ENCODE measurements around the gene BDH1. TPM values are rescaled to one million over a fixed set of nuclear protein-coding genes. Genes with fewer than 3 reads are reported as not detected.
"Not testable (repeated sequence)": the region's sequence is repeated elsewhere in the genome, so short reads cannot be mapped to it uniquely, and the experiment has no call there.

BDH1 gene
- total and polyA plus RNA-seq, 7 donors = 2.3 to 138 (median 16.8) TPM

DNA sequence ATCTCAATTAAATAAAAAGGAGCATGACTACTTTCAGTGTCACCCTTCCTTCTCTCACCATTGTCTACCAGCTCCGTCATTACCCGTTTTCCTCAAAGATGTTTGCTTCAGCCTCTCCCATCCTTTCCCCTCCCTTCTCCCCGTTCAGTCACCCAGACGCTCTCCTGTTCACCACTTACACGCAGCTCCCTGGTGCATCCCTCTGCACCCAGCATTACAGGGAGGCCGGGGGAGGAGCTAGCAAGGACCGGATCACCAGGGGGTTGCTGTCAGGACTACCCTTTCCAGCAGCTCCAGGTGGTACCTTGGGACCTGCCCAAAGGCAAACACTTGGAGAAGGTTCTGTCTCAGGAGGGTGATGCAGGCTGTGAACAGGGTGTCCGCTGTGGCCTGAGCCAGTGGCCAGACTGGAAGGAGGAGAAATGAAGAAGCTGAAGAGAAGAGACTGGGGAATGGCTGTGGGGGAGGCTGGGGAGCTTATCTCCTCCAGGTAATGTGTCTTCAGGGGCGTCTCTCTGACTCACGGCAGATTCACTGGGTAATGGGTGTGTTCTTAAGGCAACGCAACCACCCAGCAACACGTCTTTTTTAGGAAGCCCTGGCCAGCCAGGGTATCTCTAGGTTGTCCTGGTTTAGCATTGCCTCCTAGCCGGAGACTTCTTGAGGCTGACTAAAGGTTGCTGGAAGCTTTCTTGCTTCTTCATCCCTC is 21.8 kb upstream of the BDH1 start:
- no peaks in the 10 kb centered on the region for H3K4me1 ChIP-seq
- no peak for DNase-seq
- H3K4me3 ChIP-seq = no peak overlapping the region
- intact Hi-C loops (cut with DNase I) = no loop called here
- H3K9me3 ChIP-seq = no peaks in the 10 kb centered on the region
- H3K27me3 ChIP-seq = no peaks in the 10 kb centered on the region
- TF ChIP-seq POLR2AphosphoS5 (IDR thresholded peaks at IDR 0.05) (no peak), CTCF (IDR thresholded peaks at IDR 0.05) (no peak), POLR2A (IDR thresholded peaks at IDR 0.05) (no peak), EP300 (IDR thresholded peaks at IDR 0.05) (no peak)
- H3K36me3 ChIP-seq = peaks cover 0 to 7% (median 0%) of the 10 kb centered on the region in 4 donors
- H3K27ac ChIP-seq = no peak overlapping the region
- 93 to 95% methylated on average over 13 of the region's 13 CpGs for WGBS, 2 donors

DNA sequence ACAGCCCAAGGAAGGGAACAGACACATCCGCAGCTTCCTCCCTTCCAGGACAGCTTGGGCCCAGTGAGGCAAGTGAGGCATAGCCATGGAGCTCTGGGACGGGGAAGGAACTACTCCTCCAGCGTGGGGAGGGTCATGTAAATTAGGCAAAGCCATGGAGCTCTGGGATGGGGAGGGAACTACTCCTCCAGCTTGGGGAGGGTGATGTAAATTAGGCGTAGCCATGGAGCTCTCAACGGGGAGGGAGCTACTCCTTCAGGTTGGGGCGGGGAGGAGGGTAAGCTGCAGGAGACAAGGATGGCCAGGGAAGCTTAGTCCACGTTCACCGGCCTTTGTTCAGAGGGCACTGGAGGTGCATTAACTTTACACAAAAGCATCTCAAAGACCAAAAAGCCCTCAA is 21.1 kb upstream of the BDH1 start:
- 91 to 94% methylated on average over 8 of the region's 8 CpGs for whole genome bisulfite sequencing, 2 donors
- intact Hi-C loops (cut with DNase I) = no loop called here
- DNase-seq = no peak
- TF ChIP-seq EP300 (IDR thresholded peaks at IDR 0.05) (no peak), POLR2AphosphoS5 (IDR thresholded peaks at IDR 0.05) (no peak), CTCF (IDR thresholded peaks at IDR 0.05) (no peak), POLR2A (IDR thresholded peaks at IDR 0.05) (no peak)
- H3K36me3 ChIP-seq = peaks cover 0 to 7% (median 0%) of the 10 kb centered on the region in 4 donors
- no peaks in the 10 kb centered on the region for H3K27me3 ChIP-seq
- no peaks in the 10 kb centered on the region for H3K9me3 ChIP-seq
- no peak overlapping the region for H3K4me3 ChIP-seq
- no peaks in the 10 kb centered on the region for H3K4me1 ChIP-seq
- no peak overlapping the region for H3K27ac ChIP-seq

DNA sequence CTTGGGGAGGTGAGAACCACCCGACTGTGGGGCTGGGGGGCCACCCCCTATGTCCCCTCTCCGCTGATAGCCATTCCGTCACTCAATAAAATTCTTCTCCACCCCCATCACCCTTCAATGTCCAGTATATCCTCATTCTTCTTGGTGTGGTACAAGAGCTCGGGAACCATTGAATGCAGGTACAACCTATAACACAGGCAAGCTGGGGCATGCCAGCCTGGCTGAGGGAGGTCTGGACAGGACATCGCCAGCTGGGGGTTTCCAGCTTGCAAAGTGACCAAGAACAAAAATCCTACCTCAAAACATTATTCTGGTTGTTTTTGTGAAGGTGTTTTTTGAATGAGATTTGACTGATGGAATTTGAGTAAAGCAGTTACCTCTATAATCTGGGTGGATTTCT is 19.6 kb upstream of the BDH1 start:
- DNase-seq = no peak
- Histone ChIP-seq H3K27ac (no peak overlapping the region), H3K4me1 (no peaks in the 10 kb centered on the region), H3K27me3 (peaks cover 0 to 4% (median 0%) of the 10 kb centered on the region in 3 donors), H3K4me3 (no peak overlapping the region), H3K9me3 (no peaks in the 10 kb centered on the region), H3K36me3 (peaks cover 0 to 7% (median 0%) of the 10 kb centered on the region in 4 donors)
- TF ChIP-seq EP300 (IDR thresholded peaks at IDR 0.05) = no peak
- TF ChIP-seq CTCF (IDR thresholded peaks at IDR 0.05) = no peak
- TF ChIP-seq POLR2A (IDR thresholded peaks at IDR 0.05) = no peak
- TF ChIP-seq POLR2AphosphoS5 (IDR thresholded peaks at IDR 0.05) = no peak
- 92 to 95% methylated on average over 5 of the region's 5 CpGs for WGBS, 2 donors
- intact Hi-C loops (cut with DNase I) = no loop called here

GRCh38 chr3:197574396-197574991 is 18.7 kb upstream of the BDH1 start:
- H3K27ac ChIP-seq; intact Hi-C loops (cut with DNase I); DNase-seq; H3K4me1 ChIP-seq; H3K36me3 ChIP-seq; H3K4me3 ChIP-seq; H3K9me3 ChIP-seq: not testable (repeated sequence)
- 46 to 80% methylated on average over 4 of the region's 4 CpGs for WGBS, 2 donors
- H3K27me3 ChIP-seq = peaks cover 0 to 13% (median 0%) of the 10 kb centered on the region in 3 donors

GRCh38 chr3:197573048-197573767 is 17.4 kb upstream of the BDH1 start:
- Histone ChIP-seq H3K36me3 (peaks cover 0 to 7% (median 0%) of the 10 kb centered on the region in 4 donors), H3K27ac (no peak overlapping the region), H3K4me1 (no peaks in the 10 kb centered on the region), H3K27me3 (peaks cover 0 to 24% (median 0%) of the 10 kb centered on the region in 3 donors), H3K4me3 (no peak overlapping the region), H3K9me3 (no peaks in the 10 kb centered on the region)
- DNase-seq = no peak
- intact Hi-C loops (cut with DNase I) = no loop called here
- WGBS, 2 donors = 86 to 88% methylated on average over 6 of the region's 6 CpGs
- no peak for TF ChIP-seq EP300 (IDR thresholded peaks at IDR 0.05)

DNA sequence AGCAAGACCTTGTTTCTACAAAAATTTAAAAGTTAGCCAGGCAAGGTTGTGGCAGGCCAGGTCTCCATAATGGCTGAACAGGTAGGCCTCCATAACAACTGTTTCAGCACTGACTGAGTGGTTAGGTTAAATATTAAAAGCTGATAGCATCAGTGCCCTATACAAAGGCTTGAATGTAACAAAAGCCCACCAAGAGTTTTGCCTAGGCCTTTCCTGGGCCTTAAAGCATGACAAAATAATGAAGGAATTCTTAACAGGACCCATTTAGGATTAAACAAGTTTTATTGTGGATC is 16.1 kb upstream of the BDH1 start:
- H3K27ac ChIP-seq, H3K4me3 ChIP-seq, DNase-seq: not testable (repeated sequence)

GRCh38 chr3:197571074-197571879 is 15.5 kb upstream of the BDH1 start:
- peaks cover 0 to 29% (median 5%) of the 10 kb centered on the region in 3 donors for H3K27me3 ChIP-seq
- WGBS, 2 donors = 75 to 82% methylated on average over 4 of the region's 4 CpGs
- H3K27ac ChIP-seq; H3K9me3 ChIP-seq; DNase-seq; H3K4me3 ChIP-seq; H3K4me1 ChIP-seq; H3K36me3 ChIP-seq; intact Hi-C loops (cut with DNase I): not testable (repeated sequence)

More for the DNA sequence above, 16.1 kb upstream of the BDH1 start:
- H3K4me1 ChIP-seq; H3K9me3 ChIP-seq; intact Hi-C loops (cut with DNase I); H3K36me3 ChIP-seq: not testable (repeated sequence)
- peaks cover 0 to 29% (median 5%) of the 10 kb centered on the region in 3 donors for H3K27me3 ChIP-seq

DNA sequence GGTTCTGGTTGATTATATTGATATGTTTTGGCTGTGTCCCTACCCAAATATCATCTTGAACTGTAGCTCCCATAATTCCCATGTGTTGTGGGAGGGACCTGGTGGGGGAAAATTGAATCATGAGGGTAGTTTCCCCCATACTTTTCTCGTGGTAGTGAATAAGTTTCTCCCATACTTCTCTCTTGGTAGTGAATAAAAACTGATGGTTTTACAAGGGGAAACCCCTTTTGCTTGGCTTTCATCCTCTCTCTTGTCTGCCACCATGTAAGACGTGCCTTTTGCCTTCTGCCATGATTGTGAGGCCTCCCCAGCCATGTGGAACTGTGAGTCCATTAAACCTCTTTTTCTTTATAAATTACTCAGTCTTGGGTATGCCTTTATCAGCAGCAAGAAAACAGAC is 13.7 kb upstream of the BDH1 start:
- H3K27ac ChIP-seq; H3K4me3 ChIP-seq; H3K9me3 ChIP-seq; H3K36me3 ChIP-seq; H3K4me1 ChIP-seq; intact Hi-C loops (cut with DNase I); DNase-seq: not testable (repeated sequence)
- 77 to 83% methylated on average over 2 of the region's 2 CpGs for WGBS, 2 donors
- peaks cover 0 to 29% (median 5%) of the 10 kb centered on the region in 3 donors for H3K27me3 ChIP-seq
